ENCODE results near the gene C1orf50.

Gene C1orf50

GRCh38 chr1:42816585-42817439 lies 49.8 kb downstream of the C1orf50 start, which contains the start of the genes ERMAP and SVBP:
Gene ERMAP, plus strand, starts transcription at chr1:42817122. Its CDS starts 13,327 bp downstream, at chr1:42830449.
Gene SVBP, minus strand, starts transcription at chr1:42817397. Its CDS starts 853 bp downstream, at chr1:42816544.
- ChIA-PET POLR2A (interaction anchor here (0.8 to 2.9 kb wide), 5 partner anchors 9 to 135 kb away, joined by 3 to 26 read pairs (median 4); partner anchors contain the start of genes C1orf50, P3H1, YBX1 and ZNF691), CTCF (no interaction called here)
- peak; percentile 98 for DNase-seq (ENCODE audit: extremely low spot score)
- TF ChIP-seq BHLHE40 (IDR thresholded peaks at IDR 0.05; ENCODE audit: borderline replicate concordance), result no peak
- TF ChIP-seq, protein P1, sequence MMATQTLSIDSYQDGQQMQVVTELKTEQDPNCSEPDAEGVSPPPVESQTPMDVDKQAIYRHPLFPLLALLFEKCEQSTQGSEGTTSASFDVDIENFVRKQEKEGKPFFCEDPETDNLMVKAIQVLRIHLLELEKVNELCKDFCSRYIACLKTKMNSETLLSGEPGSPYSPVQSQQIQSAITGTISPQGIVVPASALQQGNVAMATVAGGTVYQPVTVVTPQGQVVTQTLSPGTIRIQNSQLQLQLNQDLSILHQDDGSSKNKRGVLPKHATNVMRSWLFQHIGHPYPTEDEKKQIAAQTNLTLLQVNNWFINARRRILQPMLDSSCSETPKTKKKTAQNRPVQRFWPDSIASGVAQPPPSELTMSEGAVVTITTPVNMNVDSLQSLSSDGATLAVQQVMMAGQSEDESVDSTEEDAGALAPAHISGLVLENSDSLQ (IDR thresholded peaks at IDR 0.05), result no peak
- no peak for TF ChIP-seq LEF1 (IDR thresholded peaks at IDR 0.05; ENCODE audit: borderline replicate concordance)
- TF ChIP-seq FOXM1 (IDR thresholded peaks at IDR 0.05; ENCODE audit: borderline replicate concordance), result no peak
- no peak for TF ChIP-seq ARNT (IDR thresholded peaks at IDR 0.05)
- no peak for TF ChIP-seq FOXA1 (IDR thresholded peaks at IDR 0.05)
- no peak for TF ChIP-seq ELF4 (IDR thresholded peaks at IDR 0.05)
- TF ChIP-seq L3MBTL2 (conservative IDR thresholded peaks at IDR 0.05), result no peak
- no peak for TF ChIP-seq NFRKB (IDR thresholded peaks at IDR 0.05)
- no peak for TF ChIP-seq HDGF (IDR thresholded peaks at IDR 0.05; ENCODE audit: borderline replicate concordance)
- no peak for TF ChIP-seq FOXK2 (IDR thresholded peaks at IDR 0.05)
- no peak for TF ChIP-seq TARDBP (IDR thresholded peaks at IDR 0.05)
- no peak for TF ChIP-seq CTBP1 (IDR thresholded peaks at IDR 0.05; ENCODE audit: borderline replicate concordance)
- no peak for TF ChIP-seq ZNF384 (IDR thresholded peaks at IDR 0.05)
- no peak for TF ChIP-seq SUZ12 (IDR thresholded peaks at IDR 0.05)
- no peak for TF ChIP-seq SP1 (IDR thresholded peaks at IDR 0.05)

- CTCF ChIA-PET, result no interaction called here
- POLR2A ChIA-PET, result interaction anchor here (0.5 to 2.9 kb wide), 6 partner anchors 23 to 135 kb away, joined by 3 to 26 read pairs (median 4); partner anchors contain the start of genes C1orf50, P3H1, YBX1 and ZNF691
- DNase-seq (ENCODE audit: extremely low spot score), result no peak
- TF ChIP-seq HDGF (IDR thresholded peaks at IDR 0.05; ENCODE audit: borderline replicate concordance), result no peak
- TF ChIP-seq ELF4 (IDR thresholded peaks at IDR 0.05), result no peak
- TF ChIP-seq SUZ12 (IDR thresholded peaks at IDR 0.05), result no peak
Measured at GRCh38 chr1:42817440-42817767, 50.4 kb downstream of the C1orf50 start.

DNA sequence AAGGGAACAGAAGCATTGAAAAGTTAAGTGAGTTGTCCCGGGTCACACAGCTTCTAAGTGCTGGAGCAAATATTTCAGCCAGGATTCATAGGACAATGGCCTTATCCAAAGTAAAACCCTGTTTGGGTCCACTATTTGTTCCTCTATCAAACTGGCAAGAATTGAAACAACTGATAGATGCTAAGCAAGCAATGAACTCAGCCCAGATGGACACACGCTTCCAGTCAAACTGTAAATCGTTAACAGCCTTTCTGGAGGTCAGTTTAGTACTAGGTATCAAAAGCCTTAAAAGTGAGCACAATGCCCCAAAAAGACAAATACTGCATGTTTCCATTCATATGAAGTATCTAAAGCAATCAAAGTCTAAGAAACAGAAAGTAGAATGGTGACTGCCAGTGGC lies 50.9 kb downstream of the C1orf50 start:
- no peak for DNase-seq (ENCODE audit: extremely low spot score)
- POLR2A ChIA-PET, result interaction anchor here (0.5 to 2.9 kb wide), 5 partner anchors 24 to 106 kb away, joined by 3 to 26 read pairs (median 3); partner anchors contain the start of genes C1orf50, P3H1 and ZNF691
- CTCF ChIA-PET, result no interaction called here
- TF ChIP-seq, protein P1 (IDR thresholded peaks at IDR 0.05), result no peak
- TF ChIP-seq FOXM1 (IDR thresholded peaks at IDR 0.05; ENCODE audit: borderline replicate concordance) (no peak), FOXK2 (IDR thresholded peaks at IDR 0.05) (no peak), BHLHE40 (IDR thresholded peaks at IDR 0.05; ENCODE audit: borderline replicate concordance) (no peak), CTBP1 (IDR thresholded peaks at IDR 0.05; ENCODE audit: borderline replicate concordance) (no peak), HDGF (IDR thresholded peaks at IDR 0.05; ENCODE audit: borderline replicate concordance) (no peak), SP1 (IDR thresholded peaks at IDR 0.05) (no peak), FOXA1 (IDR thresholded peaks at IDR 0.05) (no peak), ELF4 (IDR thresholded peaks at IDR 0.05) (no peak)

DNA sequence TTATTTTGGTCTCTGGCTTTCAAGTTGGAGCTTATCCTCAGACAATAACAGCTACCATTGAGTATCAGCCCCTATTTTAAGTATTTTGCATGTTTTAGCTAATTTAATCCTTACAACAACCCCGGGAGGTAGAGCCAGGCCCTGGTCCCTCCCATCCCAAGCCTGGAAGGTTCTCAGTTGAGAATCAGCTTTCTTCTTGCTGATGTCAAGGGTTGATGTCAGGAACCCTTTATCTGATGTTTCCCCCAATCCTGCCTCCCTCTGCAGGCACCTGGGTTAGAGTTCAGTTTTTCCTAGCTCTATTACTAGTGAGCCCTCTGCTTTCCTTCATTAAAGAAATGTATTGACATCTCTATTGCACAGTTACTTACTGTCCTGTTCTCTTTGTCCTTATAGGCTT lies 53.8 kb downstream of the C1orf50 start:
- TF ChIP-seq BHLHE40 (IDR thresholded peaks at IDR 0.05; ENCODE audit: borderline replicate concordance) (no peak), L3MBTL2 (conservative IDR thresholded peaks at IDR 0.05) (no peak), FOXK2 (IDR thresholded peaks at IDR 0.05) (no peak), SUZ12 (IDR thresholded peaks at IDR 0.05) (no peak), LEF1 (IDR thresholded peaks at IDR 0.05; ENCODE audit: borderline replicate concordance) (no peak), SP1 (IDR thresholded peaks at IDR 0.05) (no peak)
- TF ChIP-seq, protein P1 (IDR thresholded peaks at IDR 0.05), result no peak
- DNase-seq (ENCODE audit: extremely low spot score), result no peak
- CTCF ChIA-PET, result interaction anchor here (0.6 kb wide), 2 partner anchors 53 to 1024 kb away, joined by 3 to 4 read pairs; no protein-coding TSS in a partner anchor
- POLR2A ChIA-PET, result interaction anchor here (1.0 to 7.3 kb wide), 4 partner anchors 8 to 54 kb away, joined by 3 to 75 read pairs (median 7); partner anchors contain the start of genes C1orf50, P3H1 and ZNF691

GRCh38 chr1:42821690-42822089 lies 54.6 kb downstream of the C1orf50 start:
- CTCF ChIA-PET, result interaction anchor here (0.6 kb wide), 1 partner anchor 1024 kb away, joined by 3 read pairs; no protein-coding TSS in a partner anchor
- no peak for TF ChIP-seq ELF4 (IDR thresholded peaks at IDR 0.05)
- no peak for TF ChIP-seq SP1 (IDR thresholded peaks at IDR 0.05)
- TF ChIP-seq FOXA1 (IDR thresholded peaks at IDR 0.05), result no peak
- no peak for TF ChIP-seq ZNF384 (IDR thresholded peaks at IDR 0.05)
- no peak for TF ChIP-seq SUZ12 (IDR thresholded peaks at IDR 0.05)
- TF ChIP-seq, protein P1 (IDR thresholded peaks at IDR 0.05), result no peak
- no peak for TF ChIP-seq FOXM1 (IDR thresholded peaks at IDR 0.05; ENCODE audit: borderline replicate concordance)
- TF ChIP-seq TARDBP (IDR thresholded peaks at IDR 0.05), result no peak
- no peak for TF ChIP-seq FOXK2 (IDR thresholded peaks at IDR 0.05)
- no peak for TF ChIP-seq HDGF (IDR thresholded peaks at IDR 0.05; ENCODE audit: borderline replicate concordance)
- TF ChIP-seq L3MBTL2 (conservative IDR thresholded peaks at IDR 0.05), result no peak
- no peak for TF ChIP-seq BHLHE40 (IDR thresholded peaks at IDR 0.05; ENCODE audit: borderline replicate concordance)
- no peak for DNase-seq (ENCODE audit: extremely low spot score)
- POLR2A ChIA-PET, result interaction anchor here (1.3 to 7.3 kb wide), 3 partner anchors 14 to 55 kb away, joined by 4 to 75 read pairs (median 10); partner anchors contain the start of genes C1orf50, P3H1 and ZNF691

All from HEK293T (cell line).